H9 (cell line): Measurements from ENCODE around the gene ATP13A3. TPM values are rescaled to one million over a fixed set of nuclear protein-coding genes. Genes with fewer than 3 reads are reported as not detected.

ENCODE experiments used
- DNase-seq: peaks from one replicate; pipeline ENCODE4 v3.0.0-alpha.2; 2017
- H2AFZ ChIP-seq: one replicate; pipeline ENCODE4 v1.6.1; 2013; ENCODE audit warnings: mild to moderate bottlenecking, low read length, control low read depth, moderate library complexity
- H2AK5ac ChIP-seq: 2 replicates; pipeline ENCODE4 v1.6.1; 2013; ENCODE audit warnings: low read length, control low read depth, mixed read lengths; ENCODE audit not compliant: insufficient read length
- H2BK120ac ChIP-seq: one replicate; pipeline ENCODE4 v1.6.1; 2013; ENCODE audit warnings: low read depth, mild to moderate bottlenecking, low read length, control low read depth, inconsistent platforms; ENCODE audit not compliant: poor library complexity, severe bottlenecking
- H2BK12ac ChIP-seq: 2 replicates; pipeline ENCODE4 v1.6.1; 2013; ENCODE audit warnings: low read length, control low read depth, mixed read lengths, low read depth; ENCODE audit not compliant: insufficient read length
- H2BK15ac ChIP-seq: 2 replicates; pipeline ENCODE4 v1.6.1; 2013; ENCODE audit warnings: low read depth, low read length, control low read depth
- H2BK20ac ChIP-seq: one replicate; pipeline ENCODE4 v1.6.1; 2013; ENCODE audit warnings: low read depth, mild to moderate bottlenecking, low read length, control low read depth, inconsistent platforms; ENCODE audit not compliant: poor library complexity, severe bottlenecking
- H2BK5ac ChIP-seq: 2 replicates; pipeline ENCODE4 v1.6.1; 2013; ENCODE audit warnings: low read length, control low read depth, mixed read lengths; ENCODE audit not compliant: insufficient read length
- H3K14ac ChIP-seq: 2 replicates; pipeline ENCODE4 v1.6.1; 2013; ENCODE audit warnings: low read length, control low read depth; ENCODE audit not compliant: insufficient read depth
- H3K18ac ChIP-seq: 2 replicates; pipeline ENCODE4 v1.6.1; 2013; ENCODE audit warnings: low read depth, mild to moderate bottlenecking, mixed read lengths, low read length, control low read depth; ENCODE audit not compliant: insufficient read length
- H3K23ac ChIP-seq: 2 replicates; pipeline ENCODE4 v1.6.1; 2013; ENCODE audit warnings: low read length, control low read depth, mixed read lengths, low read depth; ENCODE audit not compliant: insufficient read length
- H3K23me2 ChIP-seq: 2 replicates; pipeline ENCODE4 v1.6.1; 2013; ENCODE audit warnings: low read depth, mild to moderate bottlenecking, mixed read lengths, low read length, control low read depth; ENCODE audit not compliant: insufficient read length, poor library complexity, severe bottlenecking
- H3K27ac ChIP-seq: 2 replicates; pipeline ENCODE4 v1.5.1; 2013; ENCODE audit warnings: low read length, control low read depth, mixed read lengths, low read depth; ENCODE audit not compliant: insufficient read length
- H3K27me3 ChIP-seq: 2 replicates; pipeline ENCODE4 v1.6.1; 2013; ENCODE audit warnings: low read length, control low read depth, inconsistent platforms; ENCODE audit not compliant: insufficient read depth
- H3K4ac ChIP-seq: 2 replicates; pipeline ENCODE4 v1.6.1; 2013; ENCODE audit warnings: low read depth, mild to moderate bottlenecking, control low read depth, inconsistent platforms, low read length, moderate library complexity
- H3K4me1 ChIP-seq: 2 replicates; pipeline ENCODE4 v1.6.1; 2013; ENCODE audit warnings: low read length, control low read depth, inconsistent platforms; ENCODE audit not compliant: insufficient read depth
- H3K4me2 ChIP-seq: 2 replicates; pipeline ENCODE4 v1.6.1; 2013; ENCODE audit warnings: low read length, control low read depth, mixed read lengths; ENCODE audit not compliant: insufficient read length, insufficient read depth
- H3K56ac ChIP-seq: 2 replicates; pipeline ENCODE4 v1.6.1; 2013; ENCODE audit warnings: low read depth, mild to moderate bottlenecking, mixed read lengths, low read length, control low read depth; ENCODE audit not compliant: insufficient read length
- H3K79me1 ChIP-seq: 2 replicates; pipeline ENCODE4 v1.6.1; 2013; ENCODE audit warnings: low read depth, mild to moderate bottlenecking, moderate library complexity, low read length, control low read depth, inconsistent platforms; ENCODE audit not compliant: insufficient read depth, poor library complexity, severe bottlenecking
- H3K79me2 ChIP-seq: 2 replicates; pipeline ENCODE4 v1.6.1; 2013; ENCODE audit warnings: low read length, control low read depth, inconsistent platforms; ENCODE audit not compliant: insufficient read depth
- H3K9ac ChIP-seq: 2 replicates; pipeline ENCODE4 v1.6.1; 2013; ENCODE audit warnings: low read length, control low read depth, mixed read lengths; ENCODE audit not compliant: insufficient read length; ENCODE audit errors: extremely low read depth
- H3K9me3 ChIP-seq: one replicate; pipeline ENCODE4 v1.6.1; 2013; ENCODE audit warnings: low read depth, low read length, inconsistent platforms; ENCODE audit not compliant: control insufficient read depth
- H3T11ph ChIP-seq: one replicate; pipeline ENCODE4 v1.6.1; 2013; ENCODE audit warnings: mild to moderate bottlenecking, low read length, control low read depth, inconsistent platforms
- H4K20me1 ChIP-seq: one replicate; pipeline ENCODE4 v1.6.1; 2013; ENCODE audit not compliant: control insufficient read depth, insufficient read length, insufficient read depth
- H4K5ac ChIP-seq: 2 replicates; pipeline ENCODE4 v1.6.1; 2013; ENCODE audit warnings: low read depth, mild to moderate bottlenecking, mixed read lengths, low read length, control low read depth; ENCODE audit not compliant: insufficient read length
- H4K8ac ChIP-seq: replicated peaks from 2 replicates; pipeline ENCODE4 v1.6.1; 2013; ENCODE audit warnings: low read length, control low read depth, mixed read lengths, low read depth; ENCODE audit not compliant: insufficient read length
- H4K91ac ChIP-seq: 2 replicates; pipeline ENCODE4 v1.6.1; 2013; ENCODE audit warnings: low read depth, mild to moderate bottlenecking, moderate library complexity, mixed read lengths, low read length, control low read depth; ENCODE audit not compliant: insufficient read length
- H3K27ac Mint-ChIP-seq, 3 experiments: 2 replicates in 2 of 3; 3 replicates in 1 of 3; pipeline ENCODE4 v1.8.0; 2020 to 2021; ENCODE audit warnings: mixed read lengths in 3 of 3, mild to moderate bottlenecking in 1 of 3, moderate library complexity in 1 of 3
- H3K27me3 Mint-ChIP-seq: 2 replicates; pipeline ENCODE4 v1.8.0; 2021; ENCODE audit warnings: low read depth, mild to moderate bottlenecking, moderate library complexity, mixed read lengths
- H3K36me3 Mint-ChIP-seq, 3 experiments: 2 replicates in 2 of 3; 3 replicates in 1 of 3; pipeline ENCODE4 v1.8.0; 2020 to 2021; ENCODE audit warnings: low read depth in 3 of 3, mixed read lengths in 3 of 3; ENCODE audit not compliant: insufficient read depth in 1 of 3
- H3K4me1 Mint-ChIP-seq, 2 experiments: 2 replicates each; pipeline ENCODE4 v1.8.0; 2020; ENCODE audit warnings: mixed read lengths in 2 of 2
- H3K4me3 Mint-ChIP-seq, 2 experiments: 2 replicates in 1 of 2; 3 replicates in 1 of 2; pipeline ENCODE4 v1.8.0; 2020 to 2021; ENCODE audit warnings: mild to moderate bottlenecking in 2 of 2, mixed read lengths in 2 of 2, moderate library complexity in 1 of 2
- H3K9me3 Mint-ChIP-seq, 2 experiments: 2 replicates in 1 of 2; 3 replicates in 1 of 2; pipeline ENCODE4 v1.8.0; 2020; ENCODE audit warnings: mild to moderate bottlenecking in 2 of 2, mixed read lengths in 2 of 2, moderate library complexity in 1 of 2
- CTCF ChIP-seq: fragments of 200-600 bp; sonication (generic); conservative IDR thresholded peaks from 3 replicates; pipeline ENCODE4 v1.8.0; 2021; ENCODE audit warnings: antibody characterized with exemption, mild to moderate bottlenecking
- WGBS: extraction: QIAGEN DNeasy Blood & Tissue Kit; methylation state at CpG from one replicate; pipeline ENCODE4 v1.1.7; 2013; ENCODE audit warnings: missing lambda C conversion rate, low lambda C conversion rate, mixed read lengths; ENCODE audit not compliant: insufficient read length; ENCODE audit errors: extremely low coverage; 5-methylcytosine and 5-hydroxymethylcytosine counted together
- total RNA-seq: library from RNA; stranded (reverse); gene quantifications from 2 replicates; pipeline ENCODE4 v1.2.1, GENCODE V29; 2021

Gene ATP13A3
- total RNA-seq, 1 experiment from 2014 or later: 78.5 TPM

DNA sequence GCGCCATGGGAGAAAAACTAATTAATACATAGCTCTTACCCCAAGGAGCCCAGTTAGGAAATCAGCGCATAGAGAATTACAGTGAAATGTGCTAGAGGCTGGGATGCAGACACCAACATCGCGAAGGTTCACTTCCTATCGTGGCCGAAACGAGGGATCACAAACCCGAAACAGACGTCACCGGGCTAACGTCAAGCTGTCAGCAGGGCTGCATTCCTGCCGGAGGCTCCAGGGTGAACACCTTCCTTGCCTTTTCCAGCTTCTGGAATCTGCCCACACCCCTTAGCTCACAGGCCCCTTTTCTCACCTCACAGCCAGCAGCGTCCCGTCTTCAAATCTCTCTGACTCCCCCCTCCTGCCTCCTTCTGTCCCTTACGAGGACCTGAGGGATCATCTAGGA, 100.7 kb downstream of the ATP13A3 start:
- Histone ChIP-seq H3K4ac (no peak overlapping the region), H3K56ac (no peak overlapping the region), H3K79me1 (no peaks in the 10 kb centered on the region), H3K18ac (no peak overlapping the region), H2BK5ac (no peak overlapping the region), H4K20me1 (no peaks in the 10 kb centered on the region), H3K79me2 (no peaks in the 10 kb centered on the region), H2BK15ac (no peak overlapping the region), H3K14ac (no peak overlapping the region), H4K91ac (no peak overlapping the region), H3K9ac (no peak overlapping the region), H4K8ac (no peak overlapping the region), H3K9me3 (no peaks in the 10 kb centered on the region), H2AFZ (no peak overlapping the region), H3K4me2 (no peak overlapping the region), H3K23me2 (no peaks in the 10 kb centered on the region), H2BK12ac (no peak overlapping the region), H3K27me3 (no peaks in the 10 kb centered on the region), H3T11ph (no peak overlapping the region), H3K27ac (no peak overlapping the region), H4K5ac (no peak overlapping the region), H2BK120ac (no peak overlapping the region), H2BK20ac (no peak overlapping the region), H3K23ac (no peak overlapping the region), H3K4me1 (no peaks in the 10 kb centered on the region), H2AK5ac (no peak overlapping the region)
- no peak for TF ChIP-seq CTCF
- DNase-seq: no peak
- H3K4me3 Mint-ChIP-seq: no peak overlapping the region
- peaks cover 4 to 6% of the 10 kb centered on the region in 2 experiments for H3K9me3 Mint-ChIP-seq
- H3K27me3 Mint-ChIP-seq: peaks cover 4% of the 10 kb centered on the region; the same call in 1 of the 2 replicates
- H3K27ac Mint-ChIP-seq: peak overlapping the region in 2 of 3 experiments; percentile 55 to 60; a peak in 1 of 7 replicates
- no CpG with 5 or more reads among the region's 15 CpGs for WGBS
- peaks cover 28 to 41% of the 10 kb centered on the region in 2 experiments for H3K4me1 Mint-ChIP-seq
- H3K36me3 Mint-ChIP-seq: peaks cover 0 to 8% (median 0%) of the 10 kb centered on the region in 3 experiments; a peak in 4 of 7 replicates
